Stimulated activated memory B cell treated with anti-CD40 and anti-IgM and Interleukin-4, amounts not matched to agents 10 μg/mL and 1 μg/mL and 100 μg/mL, for 72 hours (primary cell): ENCODE results near the gene SOCS6.
"Not testable (repeated sequence)": the region's sequence is repeated elsewhere in the genome, so short reads cannot be mapped to it uniquely, and the experiment has no call there.

Source experiments
- ATAC-seq: fragments of 150-1000 bp; cut with Tn5 transposase; 2 replicates; pipeline ENCODE4 v1.10.0; 2021
- H3K27ac Mint-ChIP-seq: one replicate; pipeline ENCODE4 v1.8.0; 2022; ENCODE audit warnings: mild to moderate bottlenecking, mixed read lengths
- H3K27me3 Mint-ChIP-seq: one replicate; pipeline ENCODE4 v1.8.0; 2022; ENCODE audit warnings: mixed read lengths
- H3K36me3 Mint-ChIP-seq: one replicate; pipeline ENCODE4 v1.8.0; 2022; ENCODE audit warnings: mixed read lengths
- H3K4me1 Mint-ChIP-seq: one replicate; pipeline ENCODE4 v1.8.0; 2022; ENCODE audit warnings: mixed read lengths
- H3K4me3 Mint-ChIP-seq: one replicate; pipeline ENCODE4 v1.8.0; 2022; ENCODE audit warnings: mild to moderate bottlenecking, moderate library complexity, mixed read lengths
- H3K9me3 Mint-ChIP-seq: one replicate; pipeline ENCODE4 v1.8.0; 2022; ENCODE audit warnings: mixed read lengths

SOCS6 gene

GRCh38 chr18:70288851-70289328 lies at the start of gene SOCS6:
Gene SOCS6 (plus strand): TSS chr18:70289045. CDS start chr18:70324669, 35,624 bp downstream.
- Mint-ChIP-seq H3K27me3 (peaks cover 53% of the 10 kb centered on the region), H3K4me3 (peak within 1 kb of the TSS; percentile 67), H3K36me3 (no peaks in the 10 kb centered on the region), H3K4me1 (peaks cover 8% of the 10 kb centered on the region), H3K27ac (no peak within 1 kb of the TSS), H3K9me3 (no peaks in the 10 kb centered on the region)
- ATAC-seq, result peak; percentile 65

GRCh38 chr18:70243131-70243929 lies 45.5 kb upstream of the SOCS6 start:
- H3K27ac Mint-ChIP-seq, result no peak overlapping the region
- H3K4me1 Mint-ChIP-seq, result no peaks in the 10 kb centered on the region
- no peaks in the 10 kb centered on the region for H3K9me3 Mint-ChIP-seq
- ATAC-seq, result no peak
- no peak overlapping the region for H3K4me3 Mint-ChIP-seq
- no peaks in the 10 kb centered on the region for H3K36me3 Mint-ChIP-seq
- peaks cover 16% of the 10 kb centered on the region for H3K27me3 Mint-ChIP-seq

GRCh38 chr18:70246061-70246466 lies 42.8 kb upstream of the SOCS6 start:
- H3K27ac Mint-ChIP-seq, result no peak overlapping the region
- no peaks in the 10 kb centered on the region for H3K4me1 Mint-ChIP-seq
- no peak overlapping the region for H3K4me3 Mint-ChIP-seq
- H3K9me3 Mint-ChIP-seq, result no peaks in the 10 kb centered on the region
- no peak for ATAC-seq
- no peaks in the 10 kb centered on the region for H3K27me3 Mint-ChIP-seq
- H3K36me3 Mint-ChIP-seq, result no peaks in the 10 kb centered on the region

- Mint-ChIP-seq H3K4me1 (no peaks in the 10 kb centered on the region), H3K9me3 (no peaks in the 10 kb centered on the region), H3K27ac (no peak overlapping the region), H3K36me3 (no peaks in the 10 kb centered on the region), H3K27me3 (no peaks in the 10 kb centered on the region), H3K4me3 (no peak overlapping the region)
- no peak for ATAC-seq
Observed at GRCh38 chr18:70249118-70249517, 39.7 kb upstream of the SOCS6 start.

GRCh38 chr18:70249861-70250260 lies 39.0 kb upstream of the SOCS6 start:
- H3K4me3 Mint-ChIP-seq, ATAC-seq, H3K27me3 Mint-ChIP-seq, H3K4me1 Mint-ChIP-seq, H3K27ac Mint-ChIP-seq, H3K36me3 Mint-ChIP-seq, H3K9me3 Mint-ChIP-seq: not testable (repeated sequence)

GRCh38 chr18:70250781-70251180 lies 38.1 kb upstream of the SOCS6 start:
- no peaks in the 10 kb centered on the region for H3K4me1 Mint-ChIP-seq
- no peaks in the 10 kb centered on the region for H3K27me3 Mint-ChIP-seq
- no peaks in the 10 kb centered on the region for H3K9me3 Mint-ChIP-seq
- ATAC-seq, result no peak
- H3K27ac Mint-ChIP-seq, result no peak overlapping the region
- H3K36me3 Mint-ChIP-seq, result no peaks in the 10 kb centered on the region
- H3K4me3 Mint-ChIP-seq, result no peak overlapping the region

GRCh38 chr18:70256184-70256583 lies 32.7 kb upstream of the SOCS6 start:
- H3K9me3 Mint-ChIP-seq, result no peaks in the 10 kb centered on the region

GRCh38 chr18:70256994-70257393 lies 31.9 kb upstream of the SOCS6 start:
- Mint-ChIP-seq H3K9me3 (no peaks in the 10 kb centered on the region), H3K4me3 (no peak overlapping the region), H3K36me3 (no peaks in the 10 kb centered on the region), H3K27ac (no peak overlapping the region), H3K4me1 (no peaks in the 10 kb centered on the region), H3K27me3 (peaks cover 20% of the 10 kb centered on the region)
- ATAC-seq, result no peak

More at GRCh38 chr18:70256184-70256583, 32.7 kb upstream of the SOCS6 start:
- H3K4me1 Mint-ChIP-seq, result no peaks in the 10 kb centered on the region
- H3K4me3 Mint-ChIP-seq, result no peak overlapping the region
- peaks cover 20% of the 10 kb centered on the region for H3K27me3 Mint-ChIP-seq
- ATAC-seq, result no peak
- no peaks in the 10 kb centered on the region for H3K36me3 Mint-ChIP-seq
- no peak overlapping the region for H3K27ac Mint-ChIP-seq

- Mint-ChIP-seq H3K36me3 (no peaks in the 10 kb centered on the region), H3K9me3 (no peaks in the 10 kb centered on the region), H3K27me3 (peaks cover 20% of the 10 kb centered on the region), H3K4me3 (no peak overlapping the region), H3K4me1 (no peaks in the 10 kb centered on the region), H3K27ac (no peak overlapping the region)
- ATAC-seq, result no peak
Observed at GRCh38 chr18:70258243-70258642, 30.6 kb upstream of the SOCS6 start.

GRCh38 chr18:70260683-70261082 lies 28.2 kb upstream of the SOCS6 start:
- no peak for ATAC-seq
- peaks cover 20% of the 10 kb centered on the region for H3K27me3 Mint-ChIP-seq
- H3K4me1 Mint-ChIP-seq, result no peaks in the 10 kb centered on the region
- H3K27ac Mint-ChIP-seq, result no peak overlapping the region
- no peak overlapping the region for H3K4me3 Mint-ChIP-seq
- no peaks in the 10 kb centered on the region for H3K36me3 Mint-ChIP-seq
- H3K9me3 Mint-ChIP-seq, result no peaks in the 10 kb centered on the region

- ATAC-seq, result no peak
- H3K27ac Mint-ChIP-seq, result no peak overlapping the region
- no peaks in the 10 kb centered on the region for H3K4me1 Mint-ChIP-seq
- H3K27me3 Mint-ChIP-seq, result peaks cover 16% of the 10 kb centered on the region
- no peak overlapping the region for H3K4me3 Mint-ChIP-seq
- no peaks in the 10 kb centered on the region for H3K9me3 Mint-ChIP-seq
- no peaks in the 10 kb centered on the region for H3K36me3 Mint-ChIP-seq
Observed at GRCh38 chr18:70261141-70261788, 27.6 kb upstream of the SOCS6 start.

GRCh38 chr18:70263336-70263735 lies 25.5 kb upstream of the SOCS6 start:
- ATAC-seq, result no peak
- H3K36me3 Mint-ChIP-seq, result no peaks in the 10 kb centered on the region

GRCh38 chr18:70271742-70272141 lies 17.1 kb upstream of the SOCS6 start:
- no peaks in the 10 kb centered on the region for H3K27me3 Mint-ChIP-seq
- no peak overlapping the region for H3K4me3 Mint-ChIP-seq
- H3K9me3 Mint-ChIP-seq, result peaks cover 22% of the 10 kb centered on the region
- ATAC-seq, result no peak
- no peak overlapping the region for H3K27ac Mint-ChIP-seq
- no peaks in the 10 kb centered on the region for H3K4me1 Mint-ChIP-seq
- H3K36me3 Mint-ChIP-seq, result no peaks in the 10 kb centered on the region

More at GRCh38 chr18:70263336-70263735, 25.5 kb upstream of the SOCS6 start:
- Mint-ChIP-seq H3K4me1 (no peaks in the 10 kb centered on the region), H3K4me3 (no peak overlapping the region), H3K27ac (no peak overlapping the region), H3K9me3 (peaks cover 3% of the 10 kb centered on the region), H3K27me3 (peaks cover 8% of the 10 kb centered on the region)

GRCh38 chr18:70273021-70273420 lies 15.8 kb upstream of the SOCS6 start:
- ATAC-seq, result no peak
- no peaks in the 10 kb centered on the region for H3K27me3 Mint-ChIP-seq
- no peaks in the 10 kb centered on the region for H3K36me3 Mint-ChIP-seq
- no peaks in the 10 kb centered on the region for H3K4me1 Mint-ChIP-seq
- H3K4me3 Mint-ChIP-seq, result no peak overlapping the region
- H3K9me3 Mint-ChIP-seq, result peaks cover 20% of the 10 kb centered on the region
- no peak overlapping the region for H3K27ac Mint-ChIP-seq

- Mint-ChIP-seq H3K9me3 (peaks cover 12% of the 10 kb centered on the region), H3K4me3 (no peak overlapping the region), H3K4me1 (no peaks in the 10 kb centered on the region), H3K27me3 (no peaks in the 10 kb centered on the region), H3K36me3 (no peaks in the 10 kb centered on the region), H3K27ac (no peak overlapping the region)
- ATAC-seq, result no peak
Observed at GRCh38 chr18:70276416-70277191, 12.2 kb upstream of the SOCS6 start.
